Measurements from ENCODE around the gene TOR1AIP2. TPM values are rescaled to one million over a fixed set of nuclear protein-coding genes. Genes with fewer than 3 reads are reported as not detected.
"Not testable (repeated sequence)": the region's sequence is repeated elsewhere in the genome, so short reads cannot be mapped to it uniquely, and the experiment has no call there.

The TOR1AIP2 gene
- total and polyA plus RNA-seq, 7 experiments from 2014 or later: 9.5 to 64.9 (median 57.5) TPM

DNA sequence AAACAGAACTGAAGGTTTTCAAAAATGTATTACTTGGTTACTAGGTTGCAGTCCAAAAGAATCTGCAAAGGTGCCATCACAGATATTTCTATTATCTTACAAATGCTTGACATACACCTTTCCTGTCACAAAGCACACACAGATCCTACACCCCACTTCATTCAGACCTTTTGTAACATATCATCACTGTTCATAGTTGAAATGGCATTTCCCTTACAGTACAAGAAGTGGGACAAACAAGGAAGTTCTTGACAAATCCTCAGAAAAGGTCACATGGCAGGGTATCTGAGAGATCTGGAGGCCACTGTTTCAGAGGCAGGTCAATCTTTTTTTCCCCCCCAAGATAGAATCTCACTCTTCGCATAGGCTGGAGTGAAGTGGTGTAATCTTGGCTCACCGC, 21.3 kb downstream of the TOR1AIP2 start:
- POLR2A ChIA-PET: no interaction called here
- Mint-ChIP-seq H3K4me1 (peaks cover 2 to 19% (median 6%) of the 10 kb centered on the region in 7 donors), H3K4me3 (no peak overlapping the region), H3K36me3 (peaks cover 0 to 49% (median 21%) of the 10 kb centered on the region in 5 donors), H3K27me3 (no peaks in the 10 kb centered on the region), H3K27ac (peak overlapping the region in 1 of 9 donors; percentile 49), H3K9me3 (no peaks in the 10 kb centered on the region)
- no peak overlapping the region for H3K27ac ChIP-seq (ENCODE audit: low read depth, low read length)
- DNase-seq: no peak
- H3K4me1 ChIP-seq (ENCODE audit: control insufficient read depth in 2 of 2, insufficient read depth in 2 of 2, low read length in 2 of 2): no peaks in the 10 kb centered on the region
- peak; percentile 29 for ATAC-seq
- H3K36me3 ChIP-seq (ENCODE audit: control insufficient read depth in 2 of 3, insufficient read depth in 3 of 3, low read length in 3 of 3): peaks cover 0 to 15% (median 4%) of the 10 kb centered on the region in 3 experiments
- intact Hi-C loops (cut with micrococcal nuclease): no loop called here
- H3K27me3 ChIP-seq (ENCODE audit: control insufficient read depth in 2 of 2, insufficient read depth in 2 of 2, low read length in 2 of 2): no peaks in the 10 kb centered on the region
- H3K4me3 ChIP-seq (ENCODE audit: low read length): no peak overlapping the region
- no peaks in the 10 kb centered on the region for H3K9me3 ChIP-seq (ENCODE audit: control insufficient read depth in 2 of 3, low read length in 3 of 3)
- CTCF ChIA-PET: no interaction called here

GRCh38 chr1:179855831-179856230, 21.8 kb downstream of the TOR1AIP2 start:
- CTCF ChIA-PET; H3K27me3 ChIP-seq (ENCODE audit: control insufficient read depth in 2 of 2, insufficient read depth in 2 of 2, low read length in 2 of 2); intact Hi-C loops (cut with micrococcal nuclease); H3K27ac ChIP-seq (ENCODE audit: low read depth, low read length); H3K4me3 ChIP-seq (ENCODE audit: low read length); POLR2A ChIA-PET; H3K4me3 Mint-ChIP-seq; DNase-seq; ATAC-seq; H3K27me3 Mint-ChIP-seq; H3K4me1 ChIP-seq (ENCODE audit: control insufficient read depth in 2 of 2, insufficient read depth in 2 of 2, low read length in 2 of 2); H3K9me3 ChIP-seq (ENCODE audit: control insufficient read depth in 2 of 3, low read length in 3 of 3); H3K9me3 Mint-ChIP-seq; H3K27ac Mint-ChIP-seq: not testable (repeated sequence)
- Mint-ChIP-seq H3K36me3 (peaks cover 0 to 51% (median 25%) of the 10 kb centered on the region in 5 donors), H3K4me1 (peaks cover 2 to 19% (median 6%) of the 10 kb centered on the region in 7 donors)
- peaks cover 0 to 19% (median 4%) of the 10 kb centered on the region in 3 experiments for H3K36me3 ChIP-seq (ENCODE audit: control insufficient read depth in 2 of 3, insufficient read depth in 3 of 3, low read length in 3 of 3)

DNA sequence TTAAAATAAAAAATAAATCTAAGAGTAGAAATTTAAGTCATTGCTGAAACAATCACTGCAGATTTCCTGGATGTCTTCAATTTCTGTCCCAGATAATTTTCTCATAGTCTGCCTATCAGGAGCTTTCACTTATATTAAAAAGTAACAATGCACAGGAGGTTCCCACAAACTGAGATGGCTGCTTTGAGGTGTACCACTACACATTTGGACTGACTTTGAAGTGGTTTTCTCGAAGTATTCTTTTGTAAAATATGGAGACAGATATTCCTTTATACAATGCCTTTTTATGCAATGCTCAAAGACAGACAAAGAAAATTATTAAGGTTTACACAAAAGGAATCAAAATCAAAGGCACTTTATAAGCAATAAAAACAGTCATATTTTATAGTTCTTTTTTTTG, 24.5 kb downstream of the TOR1AIP2 start:
- Mint-ChIP-seq H3K4me1 (peaks cover 0 to 14% (median 6%) of the 10 kb centered on the region in 7 donors), H3K36me3 (peaks cover 0 to 64% (median 26%) of the 10 kb centered on the region in 5 donors), H3K27me3 (no peaks in the 10 kb centered on the region), H3K4me3 (no peak overlapping the region), H3K9me3 (no peaks in the 10 kb centered on the region), H3K27ac (no peak overlapping the region)
- DNase-seq (no peak), ATAC-seq (no peak)
- intact Hi-C loops (cut with micrococcal nuclease): no loop called here
- no peak overlapping the region for H3K27ac ChIP-seq (ENCODE audit: low read depth, low read length)
- no peaks in the 10 kb centered on the region for H3K27me3 ChIP-seq (ENCODE audit: control insufficient read depth in 2 of 2, insufficient read depth in 2 of 2, low read length in 2 of 2)
- H3K36me3 ChIP-seq (ENCODE audit: control insufficient read depth in 2 of 3, insufficient read depth in 3 of 3, low read length in 3 of 3): peaks cover 3 to 39% (median 4%) of the 10 kb centered on the region in 3 experiments
- H3K9me3 ChIP-seq (ENCODE audit: control insufficient read depth in 2 of 3, low read length in 3 of 3): no peaks in the 10 kb centered on the region
- no peaks in the 10 kb centered on the region for H3K4me1 ChIP-seq (ENCODE audit: control insufficient read depth in 2 of 2, insufficient read depth in 2 of 2, low read length in 2 of 2)
- ChIA-PET CTCF (interaction anchor here (0.6 to 1.5 kb wide), 4 partner anchors 14 to 627 kb away, joined by 3 to 4 read pairs (median 3); no protein-coding TSS in a partner anchor), POLR2A (interaction anchor here (1.1 to 1.4 kb wide), 2 partner anchors 12 to 43 kb away, joined by 5 read pairs; no protein-coding TSS in a partner anchor)
- H3K4me3 ChIP-seq (ENCODE audit: low read length): no peak overlapping the region

DNA sequence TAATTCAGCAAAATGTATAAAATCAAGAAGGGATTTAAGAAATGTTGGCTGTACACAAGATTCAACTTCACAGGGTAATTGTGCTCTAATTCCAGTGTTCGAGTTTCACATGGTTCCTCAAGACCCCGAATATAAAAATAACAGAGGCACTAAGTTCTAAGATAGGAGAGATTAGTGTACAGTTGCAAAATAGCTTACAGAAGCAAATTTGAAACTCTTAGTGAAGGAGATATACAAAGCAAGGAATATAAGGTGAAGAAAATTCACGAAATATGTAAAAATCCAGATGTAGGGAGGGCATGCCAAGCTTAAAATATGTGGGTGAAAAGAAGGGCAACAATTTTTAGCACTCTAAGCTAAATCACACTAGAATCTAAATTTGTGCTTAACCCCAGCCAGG, 29.4 kb downstream of the TOR1AIP2 start:
- no peak overlapping the region for H3K4me3 ChIP-seq (ENCODE audit: low read length)
- H3K4me1 ChIP-seq (ENCODE audit: control insufficient read depth in 2 of 2, insufficient read depth in 2 of 2, low read length in 2 of 2): no peaks in the 10 kb centered on the region
- intact Hi-C loops (cut with micrococcal nuclease): no loop called here
- no peak overlapping the region for H3K27ac ChIP-seq (ENCODE audit: low read depth, low read length)
- peaks cover 4 to 55% (median 9%) of the 10 kb centered on the region in 3 experiments for H3K36me3 ChIP-seq (ENCODE audit: control insufficient read depth in 2 of 3, insufficient read depth in 3 of 3, low read length in 3 of 3)
- Mint-ChIP-seq H3K9me3 (no peaks in the 10 kb centered on the region), H3K36me3 (peaks cover 4 to 59% (median 25%) of the 10 kb centered on the region in 5 donors), H3K4me3 (no peak overlapping the region), H3K4me1 (peaks cover 0 to 12% (median 3%) of the 10 kb centered on the region in 7 donors), H3K27me3 (no peaks in the 10 kb centered on the region), H3K27ac (peak overlapping the region in 1 of 9 donors; percentile 70)
- ChIA-PET POLR2A (interaction anchor here (0.7 to 1.8 kb wide), 2 partner anchors 13 to 29 kb away, joined by 4 read pairs; partner anchors contain the start of gene TOR1AIP2), CTCF (interaction anchor here (0.7 kb wide), 1 partner anchor 9 kb away, joined by 3 read pairs; no protein-coding TSS in a partner anchor)
- H3K27me3 ChIP-seq (ENCODE audit: control insufficient read depth in 2 of 2, insufficient read depth in 2 of 2, low read length in 2 of 2): no peaks in the 10 kb centered on the region
- no peaks in the 10 kb centered on the region for H3K9me3 ChIP-seq (ENCODE audit: control insufficient read depth in 2 of 3, low read length in 3 of 3)
- ATAC-seq: no peak
- DNase-seq: no peak

- Histone ChIP-seq H3K27me3 (ENCODE audit: control insufficient read depth in 2 of 2, insufficient read depth in 2 of 2, low read length in 2 of 2) (no peaks in the 10 kb centered on the region), H3K27ac (ENCODE audit: low read depth, low read length) (no peak overlapping the region), H3K36me3 (ENCODE audit: control insufficient read depth in 2 of 3, insufficient read depth in 3 of 3, low read length in 3 of 3) (peaks cover 0 to 9% (median 0%) of the 10 kb centered on the region in 3 experiments), H3K4me1 (ENCODE audit: control insufficient read depth in 2 of 2, insufficient read depth in 2 of 2, low read length in 2 of 2) (no peaks in the 10 kb centered on the region), H3K4me3 (ENCODE audit: low read length) (no peak overlapping the region), H3K9me3 (ENCODE audit: control insufficient read depth in 2 of 3, low read length in 3 of 3) (no peaks in the 10 kb centered on the region)
- CTCF ChIA-PET: interaction anchor here (1.2 kb wide), 1 partner anchor 26 kb away, joined by 3 read pairs; no protein-coding TSS in a partner anchor
- peaks cover 0 to 16% (median 0%) of the 10 kb centered on the region in 7 donors for H3K4me1 Mint-ChIP-seq
- no peak overlapping the region for H3K4me3 Mint-ChIP-seq
- DNase-seq (no peak), ATAC-seq (no peak)
- intact Hi-C loops (cut with micrococcal nuclease): no loop called here
- H3K36me3 Mint-ChIP-seq: peaks cover 4 to 30% (median 16%) of the 10 kb centered on the region in 5 donors
- no peaks in the 10 kb centered on the region for H3K9me3 Mint-ChIP-seq
- POLR2A ChIA-PET: no interaction called here
- no peaks in the 10 kb centered on the region for H3K27me3 Mint-ChIP-seq
- no peak overlapping the region for H3K27ac Mint-ChIP-seq
These were observed 37.5 kb downstream of the TOR1AIP2 start for GRCh38 chr1:179840107-179840506.

GRCh38 chr1:179836686-179837445, 40.7 kb downstream of the TOR1AIP2 start:
- H3K27ac Mint-ChIP-seq; H3K4me3 ChIP-seq (ENCODE audit: low read length); intact Hi-C loops (cut with micrococcal nuclease); DNase-seq; ATAC-seq; H3K27me3 Mint-ChIP-seq; H3K27ac ChIP-seq (ENCODE audit: low read depth, low read length); POLR2A ChIA-PET; H3K9me3 Mint-ChIP-seq; H3K4me3 Mint-ChIP-seq; H3K36me3 ChIP-seq (ENCODE audit: control insufficient read depth in 2 of 3, insufficient read depth in 3 of 3, low read length in 3 of 3); H3K9me3 ChIP-seq (ENCODE audit: control insufficient read depth in 2 of 3, low read length in 3 of 3); H3K27me3 ChIP-seq (ENCODE audit: control insufficient read depth in 2 of 2, insufficient read depth in 2 of 2, low read length in 2 of 2): not testable (repeated sequence)
- peaks cover 5 to 15% of the 10 kb centered on the region in 2 donors for H3K4me1 ChIP-seq (ENCODE audit: control insufficient read depth in 2 of 2, insufficient read depth in 2 of 2, low read length in 2 of 2)
- peaks cover 2 to 20% (median 8%) of the 10 kb centered on the region in 5 donors for H3K36me3 Mint-ChIP-seq
- H3K4me1 Mint-ChIP-seq: peaks cover 8 to 27% (median 16%) of the 10 kb centered on the region in 7 donors
- CTCF ChIA-PET: interaction anchor here (1.5 to 2.6 kb wide), 2 partner anchors 22 to 27 kb away, joined by 3 to 15 read pairs; no protein-coding TSS in a partner anchor

Measured in naive thymus-derived CD4-positive, alpha-beta T cell (primary cell).